ENCODE results near the gene SAPCD1.
"Not testable (repeated sequence)": the region's sequence is repeated elsewhere in the genome, so short reads cannot be mapped to it uniquely, and the experiment has no call there.

SAPCD1 gene

GRCh38 chr6:31806470-31807272 is 44.2 kb downstream of the SAPCD1 start, which contains the start of gene LSM2:
TSS of gene LSM2 (minus strand) at chr6:31806966. CDS start at chr6:31806757, 209 bp downstream.
- DNase-seq: peak; percentile 95

- DNase-seq: not testable (repeated sequence)
These were observed 46.1 kb downstream of the SAPCD1 start for GRCh38 chr6:31808599-31808998.

GRCh38 chr6:31811645-31812044 is 49.2 kb downstream of the SAPCD1 start:
- DNase-seq: no peak

GRCh38 chr6:31813465-31813849 is 51.0 kb downstream of the SAPCD1 start:
- no peak for DNase-seq

All from HCEC 1CT (cell line).